Amniotic stem cell (primary cell): ENCODE results near the gene SETD4.
"Not testable (repeated sequence)": the region's sequence is repeated elsewhere in the genome, so short reads cannot be mapped to it uniquely, and the experiment has no call there.

ENCODE experiments used
- DNase-seq: peaks from one replicate; lab custom pipeline; 2025; lab: John Stamatoyannopoulos, UW

The SETD4 gene

GRCh38 chr21:36060159-36060921 is at the start of gene SETD4:
TSS of gene SETD4 (minus strand) at chr21:36060526. CDS start at chr21:36058888, 1,638 bp downstream.
- DNase-seq: peak; percentile 78

GRCh38 chr21:36109868-36110267 is 49.5 kb upstream of the SETD4 start:
- DNase-seq: no peak

GRCh38 chr21:36105327-36105842 is 45.1 kb upstream of the SETD4 start:
- DNase-seq: no peak

- DNase-seq: no peak
Measured at GRCh38 chr21:36104317-36105300, 44.3 kb upstream of the SETD4 start.

- no peak for DNase-seq
Measured at GRCh38 chr21:36103434-36103833, 43.1 kb upstream of the SETD4 start.

- DNase-seq: no peak
Measured at GRCh38 chr21:36100971-36101641, 40.8 kb upstream of the SETD4 start.

GRCh38 chr21:36099695-36100211 is 39.4 kb upstream of the SETD4 start:
- not testable (repeated sequence) for DNase-seq

GRCh38 chr21:36099000-36099399 is 38.7 kb upstream of the SETD4 start:
- no peak for DNase-seq

- no peak for DNase-seq
Measured at GRCh38 chr21:36098182-36098532, 37.8 kb upstream of the SETD4 start.

- DNase-seq: no peak
Measured at GRCh38 chr21:36097427-36098181, 37.3 kb upstream of the SETD4 start.

GRCh38 chr21:36096398-36097290 is 36.3 kb upstream of the SETD4 start:
- DNase-seq: no peak

GRCh38 chr21:36093512-36093911 is 33.2 kb upstream of the SETD4 start:
- no peak for DNase-seq

- DNase-seq: no peak
Measured at GRCh38 chr21:36092681-36093080, 32.4 kb upstream of the SETD4 start.

- DNase-seq: no peak
Measured at GRCh38 chr21:36089946-36090345, 29.6 kb upstream of the SETD4 start.

- DNase-seq: no peak
Measured at GRCh38 chr21:36087362-36088138, 27.2 kb upstream of the SETD4 start.

GRCh38 chr21:36082237-36082664 is 21.9 kb upstream of the SETD4 start:
- no peak for DNase-seq

GRCh38 chr21:36080386-36080785 is 20.1 kb upstream of the SETD4 start:
- DNase-seq: no peak

GRCh38 chr21:36079671-36080070 is 19.3 kb upstream of the SETD4 start:
- no peak for DNase-seq

GRCh38 chr21:36079010-36079649 is 18.8 kb upstream of the SETD4 start:
- DNase-seq: no peak
